ENCODE measurements around the gene FOXO6.

The FOXO6 gene

GRCh38 chr1:41315871-41316270 is 45.4 kb upstream of the FOXO6 start:
- H3K9me3 Mint-ChIP-seq, result no peaks in the 10 kb centered on the region
- no peak overlapping the region for H3K27ac Mint-ChIP-seq
- no peak for DNase-seq
- peaks cover 39% of the 10 kb centered on the region for H3K4me1 Mint-ChIP-seq
- H3K4me3 Mint-ChIP-seq, result no peak overlapping the region
- peaks cover 21% of the 10 kb centered on the region for H3K27me3 Mint-ChIP-seq (ENCODE audit: low read depth, poor library complexity)
- no peaks in the 10 kb centered on the region for H3K36me3 Mint-ChIP-seq (ENCODE audit: low read depth)
- TF ChIP-seq, protein P1, sequence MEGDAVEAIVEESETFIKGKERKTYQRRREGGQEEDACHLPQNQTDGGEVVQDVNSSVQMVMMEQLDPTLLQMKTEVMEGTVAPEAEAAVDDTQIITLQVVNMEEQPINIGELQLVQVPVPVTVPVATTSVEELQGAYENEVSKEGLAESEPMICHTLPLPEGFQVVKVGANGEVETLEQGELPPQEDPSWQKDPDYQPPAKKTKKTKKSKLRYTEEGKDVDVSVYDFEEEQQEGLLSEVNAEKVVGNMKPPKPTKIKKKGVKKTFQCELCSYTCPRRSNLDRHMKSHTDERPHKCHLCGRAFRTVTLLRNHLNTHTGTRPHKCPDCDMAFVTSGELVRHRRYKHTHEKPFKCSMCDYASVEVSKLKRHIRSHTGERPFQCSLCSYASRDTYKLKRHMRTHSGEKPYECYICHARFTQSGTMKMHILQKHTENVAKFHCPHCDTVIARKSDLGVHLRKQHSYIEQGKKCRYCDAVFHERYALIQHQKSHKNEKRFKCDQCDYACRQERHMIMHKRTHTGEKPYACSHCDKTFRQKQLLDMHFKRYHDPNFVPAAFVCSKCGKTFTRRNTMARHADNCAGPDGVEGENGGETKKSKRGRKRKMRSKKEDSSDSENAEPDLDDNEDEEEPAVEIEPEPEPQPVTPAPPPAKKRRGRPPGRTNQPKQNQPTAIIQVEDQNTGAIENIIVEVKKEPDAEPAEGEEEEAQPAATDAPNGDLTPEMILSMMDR (IDR thresholded peaks at IDR 0.05), result no peak

- Mint-ChIP-seq H3K36me3 (ENCODE audit: low read depth) (no peaks in the 10 kb centered on the region), H3K4me1 (peaks cover 42% of the 10 kb centered on the region), H3K27ac (no peak overlapping the region), H3K9me3 (no peaks in the 10 kb centered on the region), H3K27me3 (ENCODE audit: low read depth, poor library complexity) (peaks cover 25% of the 10 kb centered on the region), H3K4me3 (no peak overlapping the region)
- TF ChIP-seq, protein P1 (IDR thresholded peaks at IDR 0.05), result no peak
- no peak for DNase-seq
These were observed 43.9 kb upstream of the FOXO6 start for GRCh38 chr1:41317361-41317760.

- Mint-ChIP-seq H3K36me3 (ENCODE audit: low read depth) (no peaks in the 10 kb centered on the region), H3K9me3 (no peaks in the 10 kb centered on the region), H3K4me3 (no peak overlapping the region), H3K27ac (no peak overlapping the region), H3K27me3 (ENCODE audit: low read depth, poor library complexity) (peaks cover 26% of the 10 kb centered on the region), H3K4me1 (peaks cover 42% of the 10 kb centered on the region)
- DNase-seq, result no peak
- TF ChIP-seq, protein P1 (IDR thresholded peaks at IDR 0.05), result no peak
These were observed 43.1 kb upstream of the FOXO6 start for GRCh38 chr1:41318135-41318534.

- Mint-ChIP-seq H3K4me1 (peaks cover 42% of the 10 kb centered on the region), H3K9me3 (no peaks in the 10 kb centered on the region), H3K4me3 (no peak overlapping the region), H3K36me3 (ENCODE audit: low read depth) (no peaks in the 10 kb centered on the region), H3K27me3 (ENCODE audit: low read depth, poor library complexity) (peaks cover 32% of the 10 kb centered on the region), H3K27ac (no peak overlapping the region)
- TF ChIP-seq, protein P1 (IDR thresholded peaks at IDR 0.05), result no peak
- DNase-seq, result no peak
These were observed 42.0 kb upstream of the FOXO6 start for GRCh38 chr1:41319106-41319755.

DNA sequence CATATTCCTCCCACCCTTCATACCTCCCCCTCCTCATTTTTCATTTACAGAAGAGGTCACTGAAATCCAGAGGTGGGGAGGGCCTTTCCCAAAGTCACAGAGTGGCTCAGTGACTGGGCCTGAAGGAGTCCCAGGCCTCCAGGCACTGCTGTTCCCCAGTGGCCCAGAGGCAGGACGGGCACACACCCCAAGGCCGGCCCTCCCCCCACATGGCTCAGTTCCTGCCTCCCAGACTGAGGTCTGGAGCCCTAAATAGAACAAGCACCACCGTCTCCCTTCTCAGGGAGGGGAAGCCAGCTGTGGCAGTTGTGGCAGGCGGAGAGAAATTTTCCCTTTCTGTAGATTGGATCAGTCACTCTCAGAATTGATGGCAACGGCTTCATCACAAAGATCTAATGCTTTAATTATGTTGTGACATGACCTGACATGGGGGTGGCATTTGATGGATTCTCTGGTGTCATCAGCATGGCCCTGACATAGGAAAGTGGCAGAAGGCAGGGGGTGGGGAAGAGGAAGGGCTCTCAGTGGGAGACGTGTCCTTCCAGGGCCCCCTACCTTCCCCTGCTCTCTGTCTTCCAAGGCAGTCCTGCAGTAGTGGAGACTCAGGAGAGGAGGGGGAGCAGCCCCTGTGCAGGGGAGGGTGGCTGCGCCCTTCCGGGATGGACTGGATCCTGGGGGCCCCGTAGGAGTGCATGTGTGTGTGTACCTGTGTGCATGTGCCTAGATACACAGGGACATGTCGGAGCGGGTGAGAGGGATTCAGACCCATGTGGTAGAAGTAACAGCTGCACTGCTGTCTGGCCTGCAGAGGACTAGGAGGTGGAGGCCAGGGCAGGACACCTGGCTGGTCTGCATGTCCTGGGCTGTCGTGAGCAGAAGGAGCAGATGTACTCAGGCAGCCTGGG is 41.2 kb upstream of the FOXO6 start:
- TF ChIP-seq, protein P1 (IDR thresholded peaks at IDR 0.05), result no peak
- Mint-ChIP-seq H3K36me3 (ENCODE audit: low read depth) (no peaks in the 10 kb centered on the region), H3K9me3 (no peaks in the 10 kb centered on the region), H3K4me1 (peaks cover 37% of the 10 kb centered on the region), H3K27ac (no peak overlapping the region), H3K4me3 (peak overlapping the region; percentile 36), H3K27me3 (ENCODE audit: low read depth, poor library complexity) (peaks cover 35% of the 10 kb centered on the region)
- no peak for DNase-seq

All from nephron progenitor cell (in vitro differentiated cells).